G401.6 (cell line): ENCODE data around the gene MBD3.
"Not testable (repeated sequence)": the region's sequence is repeated elsewhere in the genome, so short reads cannot be mapped to it uniquely, and the experiment has no call there.

Experiments
- FAIRE-seq: peaks from 2 replicates; lab custom pipeline; 2012; peaks lifted over from hg19 to GRCh38; lab: Jason Lieb, UNC

MBD3 gene

GRCh38 chr19:1569997-1570396, 22.7 kb downstream of the MBD3 start:
- no peak for FAIRE-seq

- FAIRE-seq, result no peak
Measured at GRCh38 chr19:1568320-1569019, 24.2 kb downstream of the MBD3 start, which contains the start of gene MEX3D. Gene MEX3D, minus strand, starts transcription at chr19:1568325. Its CDS starts 267 bp downstream, at chr19:1568058.

- no peak for FAIRE-seq
Measured at GRCh38 chr19:1567848-1568227, 24.8 kb downstream of the MBD3 start.

- FAIRE-seq, result no peak
Measured at GRCh38 chr19:1567116-1567847, 25.4 kb downstream of the MBD3 start.

- FAIRE-seq, result no peak
Measured at GRCh38 chr19:1566392-1567115, 26.1 kb downstream of the MBD3 start.

GRCh38 chr19:1563251-1563650, 29.4 kb downstream of the MBD3 start:
- no peak for FAIRE-seq

GRCh38 chr19:1561236-1561842, 31.3 kb downstream of the MBD3 start:
- no peak for FAIRE-seq

GRCh38 chr19:1560286-1560882, 32.3 kb downstream of the MBD3 start:
- FAIRE-seq, result no peak

GRCh38 chr19:1558552-1558951, 34.1 kb downstream of the MBD3 start:
- no peak for FAIRE-seq

GRCh38 chr19:1556390-1557070, 36.1 kb downstream of the MBD3 start:
- no peak for FAIRE-seq

- FAIRE-seq, result no peak
Measured at GRCh38 chr19:1555487-1556389, 36.9 kb downstream of the MBD3 start.

GRCh38 chr19:1554968-1555367, 37.7 kb downstream of the MBD3 start:
- FAIRE-seq, result no peak

GRCh38 chr19:1553415-1553814, 39.2 kb downstream of the MBD3 start:
- no peak for FAIRE-seq

GRCh38 chr19:1551068-1552040, 41.3 kb downstream of the MBD3 start:
- no peak for FAIRE-seq

- FAIRE-seq, result no peak
Measured at GRCh38 chr19:1549332-1549945, 43.2 kb downstream of the MBD3 start.

- FAIRE-seq, result no peak
Measured at GRCh38 chr19:1540365-1540925, 52.2 kb downstream of the MBD3 start.

- not testable (repeated sequence) for FAIRE-seq
Measured at GRCh38 chr19:1539749-1540148, 52.9 kb downstream of the MBD3 start.

GRCh38 chr19:1538978-1539377, 53.7 kb downstream of the MBD3 start:
- no peak for FAIRE-seq

GRCh38 chr19:1535699-1536098, 57.0 kb downstream of the MBD3 start:
- not testable (repeated sequence) for FAIRE-seq
